Right cardiac atrium (tissue), 5 donors: ENCODE measurements around the gene RUNX1. TPM values are rescaled to one million over a fixed set of nuclear protein-coding genes. Genes with fewer than 3 reads are reported as not detected.
A peak's percentile ranks its signal among the peaks of the same experiment; 100 is the strongest.
"Not testable (repeated sequence)": the region's sequence is repeated elsewhere in the genome, so short reads cannot be mapped to it uniquely, and the experiment has no call there.

Experiments
- ATAC-seq, 2 donors: fragments of 200-7000 bp; cut with Tn5 transposase; one replicate each; pipeline versions ENCODE4 v1.8.0 to v1.9.1; 2020; ENCODE audit warnings: moderate library complexity in 2 of 2, mild to moderate bottlenecking in 1 of 2
- DNase-seq, 3 donors: peaks; one replicate each; pipeline ENCODE4 v3.0.0-alpha.2; 2020
- H3K27ac ChIP-seq: one replicate; pipeline ENCODE4 v1.5.1; 2013; ENCODE audit warnings: mild to moderate bottlenecking, low read length, control low read depth, moderate library complexity
- H3K27me3 ChIP-seq: one replicate; pipeline ENCODE4 v1.6.1; 2013; ENCODE audit not compliant: control insufficient read depth, insufficient read depth
- H3K4me1 ChIP-seq: one replicate; pipeline ENCODE4 v1.6.1; 2013; ENCODE audit warnings: low read length; ENCODE audit not compliant: control insufficient read depth, insufficient read depth
- H3K4me3 ChIP-seq: one replicate; pipeline ENCODE4 v1.5.1; 2013; ENCODE audit warnings: low read length, control low read depth
- H3K9me3 ChIP-seq: one replicate; pipeline ENCODE4 v1.6.1; 2013; ENCODE audit warnings: low read length; ENCODE audit not compliant: control insufficient read depth
- WGBS: extraction: QIAGEN DNeasy Blood & Tissue Kit; methylation state at CpG from one replicate; pipeline ENCODE4 v1.1.7; 2013; 5-methylcytosine and 5-hydroxymethylcytosine counted together
- intact Hi-C, 4 donors: fragments of 100-400 bp; cut with DNase I; formaldehyde crosslinking; loops; one replicate each; pipeline versions ENCODE4 v1.11.0 to v1.14.0; 2022 to 2023
- polyA plus RNA-seq: library from polyadenylated mRNA; stranded (reverse); fragments of 200-250 nt; gene quantifications from one replicate; pipeline ENCODE4 v1.2.3, GENCODE V29; 2013
- total RNA-seq, 4 donors: library from RNA; stranded (reverse); fragmentation: NEBNext Ultra II Directional; extraction: Animal tissue kit (Norgen Biotek cat#: 25700); gene quantifications; one replicate each; pipeline ENCODE4 v1.2.1, GENCODE V29; 2021
- donor health status: healthy with polysubstance abuse.
- donor health status: DM: no; HTN: yes; CAD: no.
- donor health status: DM: no; HTN: no; CAD: no.
- donor health status: DM: no; HTN: yes; CAD: no; lungs with severe emphysema.
- donor health status: DM: yes; HTN: yes; CAD: no.

Gene RUNX1
- total and polyA plus RNA-seq, 5 donors = 0.81 to 17.6 (median 4.4) TPM

DNA sequence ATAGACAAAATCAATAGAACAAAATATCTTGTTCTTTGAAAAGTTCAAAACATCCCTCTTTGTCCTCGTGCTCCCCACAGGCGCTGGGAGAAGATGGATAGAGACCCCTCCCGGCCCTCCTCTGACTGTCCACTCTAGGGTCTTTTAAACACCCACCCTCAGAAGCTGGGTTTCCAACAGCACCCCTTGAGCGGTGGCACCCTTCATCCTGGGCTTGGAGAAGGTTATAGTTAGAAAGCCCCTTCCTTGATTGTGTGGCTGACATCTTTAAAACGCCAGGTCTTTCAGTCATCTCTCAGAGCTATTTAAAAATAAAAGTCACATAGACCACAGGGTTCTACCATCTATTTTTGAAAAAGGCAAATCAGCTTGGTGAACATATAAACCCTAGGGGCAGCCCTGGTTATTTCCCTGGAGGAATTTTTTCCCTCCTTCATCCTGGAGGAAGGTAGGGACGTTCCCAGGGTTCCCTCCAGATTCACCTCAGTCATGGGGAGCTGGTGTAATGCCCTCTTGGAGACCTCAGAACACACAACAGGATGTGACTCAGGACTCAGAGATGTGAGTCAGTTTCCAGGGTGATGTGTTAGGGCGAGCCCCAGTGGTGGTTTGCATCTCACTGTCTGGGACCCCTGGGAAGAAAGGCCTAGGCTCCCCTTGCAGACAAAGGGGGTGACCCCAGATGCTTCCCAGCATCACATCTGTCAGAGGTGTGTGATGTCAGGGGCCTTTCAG is 241.8 kb downstream of the RUNX1 start:
- Histone ChIP-seq H3K4me3 (no peak overlapping the region), H3K9me3 (no peaks in the 10 kb centered on the region), H3K27ac (no peak overlapping the region), H3K27me3 (no peaks in the 10 kb centered on the region), H3K4me1 (no peaks in the 10 kb centered on the region)
- WGBS = 79% methylated on average over 7 of the region's 7 CpGs
- ATAC-seq (peak; percentile 29 to 78), DNase-seq (no peak)
- intact Hi-C loops = no loop called here

DNA sequence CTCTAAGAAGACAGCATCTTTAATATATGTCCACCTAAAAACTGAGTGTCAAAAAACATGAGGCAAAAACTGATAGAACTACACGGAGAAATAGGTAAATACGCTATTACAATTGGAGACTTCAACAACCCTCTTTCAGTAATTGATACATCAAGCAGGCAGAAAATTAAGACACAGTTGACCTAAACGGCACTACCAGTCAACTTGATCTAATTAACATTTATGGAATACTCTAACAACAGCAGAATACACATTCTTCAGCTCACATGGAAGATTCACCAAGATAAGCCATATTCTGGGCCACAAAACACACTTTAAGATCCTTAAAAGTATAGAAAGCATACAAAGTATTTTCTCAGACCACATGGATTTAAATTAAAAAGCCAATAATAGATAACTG is 242.7 kb downstream of the RUNX1 start:
- no peaks in the 10 kb centered on the region for H3K4me1 ChIP-seq
- H3K27ac ChIP-seq = no peak overlapping the region
- no peaks in the 10 kb centered on the region for H3K27me3 ChIP-seq
- WGBS = 91% methylated on average over 3 of the region's 3 CpGs
- no peaks in the 10 kb centered on the region for H3K9me3 ChIP-seq
- no peak overlapping the region for H3K4me3 ChIP-seq
- DNase-seq = no peak
- no peak for ATAC-seq
- intact Hi-C loops = no loop called here

DNA sequence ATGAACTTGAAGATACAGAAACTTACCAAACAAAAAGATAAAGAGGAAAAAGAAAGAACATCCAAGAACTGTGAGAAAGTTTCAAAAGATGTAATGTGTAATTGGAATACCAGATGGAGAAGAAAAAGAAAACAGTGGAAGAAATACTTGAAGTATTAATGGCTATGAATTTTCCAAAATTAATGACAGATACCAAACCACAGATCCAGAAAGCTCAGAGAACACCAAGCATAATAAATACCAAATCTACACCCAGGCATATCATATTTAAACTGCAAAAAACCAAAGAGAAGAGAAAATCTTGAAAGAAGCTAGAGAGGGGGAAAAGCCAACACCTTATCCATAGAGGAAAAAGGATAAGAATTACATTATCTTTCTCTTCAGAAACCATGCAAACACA is 243.9 kb downstream of the RUNX1 start:
- Histone ChIP-seq H3K27me3 (no peaks in the 10 kb centered on the region), H3K4me1 (no peaks in the 10 kb centered on the region), H3K4me3 (no peak overlapping the region), H3K9me3 (no peaks in the 10 kb centered on the region), H3K27ac (no peak overlapping the region)
- DNase-seq (no peak), ATAC-seq (no peak)
- intact Hi-C loops = no loop called here

DNA sequence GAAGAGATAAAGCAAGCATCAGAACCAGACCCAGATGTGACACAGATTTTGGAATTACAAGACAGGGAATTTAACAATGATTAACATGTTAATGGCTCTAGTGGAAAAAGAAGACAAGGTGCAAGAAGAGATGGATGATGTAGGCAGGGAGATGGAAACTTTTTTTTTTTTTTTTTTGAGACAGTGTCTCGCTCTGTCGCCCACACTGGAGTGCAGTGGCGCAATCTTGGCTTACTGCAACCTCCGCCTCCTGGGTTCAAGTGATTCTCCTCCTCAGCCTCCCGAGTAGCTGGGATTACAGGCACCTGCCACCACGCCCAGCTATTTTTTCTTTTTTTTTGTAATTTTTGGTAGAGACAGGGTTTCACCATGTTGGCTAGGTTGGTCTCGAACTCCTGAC is 244.5 kb downstream of the RUNX1 start:
- DNase-seq, H3K9me3 ChIP-seq, intact Hi-C loops, H3K27ac ChIP-seq, H3K4me1 ChIP-seq, H3K4me3 ChIP-seq, ATAC-seq, H3K27me3 ChIP-seq: not testable (repeated sequence)
- WGBS = 85% methylated on average over 7 of the region's 7 CpGs

GRCh38 chr21:34803782-34804370 is 245.2 kb downstream of the RUNX1 start:
- Histone ChIP-seq H3K27ac (no peak overlapping the region), H3K27me3 (no peaks in the 10 kb centered on the region), H3K4me1 (no peaks in the 10 kb centered on the region), H3K4me3 (no peak overlapping the region), H3K9me3 (no peaks in the 10 kb centered on the region)
- ATAC-seq (no peak), DNase-seq (no peak)
- intact Hi-C loops = no loop called here
- WGBS = 85% methylated on average over 2 of the region's 2 CpGs

GRCh38 chr21:34802180-34802899 is 246.8 kb downstream of the RUNX1 start:
- H3K4me1 ChIP-seq = no peaks in the 10 kb centered on the region
- no peak for ATAC-seq
- WGBS = 94% methylated on average over 1 of the region's 1 CpG

GRCh38 chr21:34801519-34802132 is 247.5 kb downstream of the RUNX1 start:
- 58% methylated on average over 2 of the region's 2 CpGs for WGBS
- intact Hi-C loops = no loop called here
- Histone ChIP-seq H3K9me3 (no peaks in the 10 kb centered on the region), H3K4me3 (no peak overlapping the region), H3K27me3 (no peaks in the 10 kb centered on the region), H3K27ac (no peak overlapping the region), H3K4me1 (no peaks in the 10 kb centered on the region)
- ATAC-seq (no peak), DNase-seq (no peak)

More at GRCh38 chr21:34802180-34802899, 246.8 kb downstream of the RUNX1 start:
- intact Hi-C loops = no loop called here
- H3K27ac ChIP-seq = no peak overlapping the region
- H3K9me3 ChIP-seq = no peaks in the 10 kb centered on the region
- no peaks in the 10 kb centered on the region for H3K27me3 ChIP-seq
- no peak for DNase-seq
- H3K4me3 ChIP-seq = no peak overlapping the region

DNA sequence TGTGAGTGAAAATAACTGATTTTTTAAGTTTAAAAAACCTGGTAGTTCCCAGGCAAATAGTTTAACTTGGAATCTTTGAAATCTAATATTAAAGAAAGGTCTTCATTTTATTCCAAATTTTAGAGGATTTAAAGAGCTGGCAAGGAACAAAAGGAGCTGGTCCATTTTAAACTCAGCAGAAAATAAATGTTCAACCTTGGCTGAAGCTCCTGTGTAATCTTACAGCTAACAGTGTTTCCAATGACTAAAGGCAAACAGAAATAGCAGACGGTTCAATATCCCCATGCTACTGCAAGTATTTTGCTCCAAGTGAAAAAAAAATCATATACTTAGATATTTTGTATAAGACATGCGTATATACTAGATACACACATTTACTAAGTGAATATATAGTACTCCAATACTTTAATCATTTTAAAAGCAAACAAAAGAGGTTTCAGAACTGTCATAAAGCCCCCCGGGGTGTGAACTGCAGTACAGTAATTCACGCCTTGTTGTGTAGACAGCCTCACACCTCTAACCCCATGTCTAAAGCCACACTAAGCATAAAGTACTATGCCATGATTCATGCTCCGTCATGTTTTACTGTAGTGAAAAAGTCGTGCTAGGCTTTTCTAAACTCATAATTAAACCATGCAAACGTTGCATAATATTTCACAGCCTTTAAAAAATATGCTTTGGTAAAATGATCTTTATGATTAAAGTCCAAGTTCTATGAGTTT is 248.1 kb downstream of the RUNX1 start:
- ATAC-seq (no peak), DNase-seq (no peak)
- Histone ChIP-seq H3K9me3 (no peaks in the 10 kb centered on the region), H3K4me3 (no peak overlapping the region), H3K4me1 (no peaks in the 10 kb centered on the region), H3K27ac (no peak overlapping the region), H3K27me3 (no peaks in the 10 kb centered on the region)
- 60% methylated on average over 7 of the region's 7 CpGs for WGBS
- intact Hi-C loops = no loop called here

- 91% methylated on average over 6 of the region's 6 CpGs for WGBS
- Histone ChIP-seq H3K27ac (no peak overlapping the region), H3K4me1 (no peaks in the 10 kb centered on the region), H3K9me3 (no peaks in the 10 kb centered on the region), H3K4me3 (no peak overlapping the region), H3K27me3 (no peaks in the 10 kb centered on the region)
- DNase-seq = no peak
- intact Hi-C loops = no loop called here
- no peak for ATAC-seq
Observed at GRCh38 chr21:34799092-34799491, 250.0 kb downstream of the RUNX1 start.

- no peak for DNase-seq
- Histone ChIP-seq H3K27me3 (no peaks in the 10 kb centered on the region), H3K4me3 (no peak overlapping the region), H3K27ac (no peak overlapping the region), H3K9me3 (no peaks in the 10 kb centered on the region), H3K4me1 (no peaks in the 10 kb centered on the region)
- intact Hi-C loops = no loop called here
- WGBS = 90% methylated on average over 8 of the region's 8 CpGs
- no peak for ATAC-seq
Observed at GRCh38 chr21:34797921-34798535, 251.1 kb downstream of the RUNX1 start.
